Occipital lobe (tissue), 2 donors: ENCODE data around the gene R3HDM4. TPM values are rescaled to one million over a fixed set of nuclear protein-coding genes. Genes with fewer than 3 reads are reported as not detected.

ENCODE experiments used
- DNase-seq: peaks from one replicate; lab custom pipeline; 2025; lab: John Stamatoyannopoulos, UW
- total RNA-seq: library from RNA; depleted of rRNA; stranded (reverse); fragments of >200 nt; gene quantifications from one replicate; pipeline ENCODE4 v1.2.3, GENCODE V29; 2014

Gene R3HDM4
- total RNA-seq, 1 donor from 2014 or later: 31.4 TPM

DNA sequence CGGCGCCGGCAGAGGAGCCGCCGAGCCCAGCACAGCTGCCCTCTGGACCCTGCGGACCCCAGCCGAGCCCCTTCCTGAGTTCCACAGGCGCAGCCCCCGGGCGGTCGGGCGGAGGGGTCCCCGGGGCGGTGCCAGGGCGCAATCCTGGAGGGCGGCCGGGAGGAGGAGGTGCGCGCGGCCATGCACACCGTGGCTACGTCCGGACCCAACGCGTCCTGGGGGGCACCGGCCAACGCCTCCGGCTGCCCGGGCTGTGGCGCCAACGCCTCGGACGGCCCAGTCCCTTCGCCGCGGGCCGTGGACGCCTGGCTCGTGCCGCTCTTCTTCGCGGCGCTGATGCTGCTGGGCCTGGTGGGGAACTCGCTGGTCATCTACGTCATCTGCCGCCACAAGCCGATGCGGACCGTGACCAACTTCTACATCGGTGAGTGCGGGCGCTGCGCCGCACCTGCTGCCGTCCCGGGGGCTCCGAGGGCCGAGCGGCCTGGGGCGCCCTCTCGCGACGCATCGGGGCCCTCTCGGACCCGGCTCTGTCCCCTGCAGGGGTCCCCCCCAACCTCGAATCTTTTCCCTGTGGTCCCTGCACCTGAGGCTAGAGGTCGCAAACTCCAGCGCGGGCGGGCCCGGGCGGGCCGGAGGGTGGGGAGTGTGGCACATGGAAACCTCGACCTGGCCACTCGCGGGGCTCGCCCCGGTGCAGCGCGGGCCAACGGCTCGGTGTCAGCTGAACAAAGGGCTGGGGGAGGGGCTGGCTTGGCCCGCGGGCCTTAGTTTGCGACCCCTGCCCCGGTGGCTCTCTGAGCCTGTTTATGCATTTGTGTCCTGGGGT, 4.5 kb upstream of the R3HDM4 start, which contains the start of gene KISS1R:
TSS of gene KISS1R (plus strand) at position 11 of the 829 bp plus-strand sequence. CDS start at position 181, 170 bp downstream.
- no peak for DNase-seq

DNA sequence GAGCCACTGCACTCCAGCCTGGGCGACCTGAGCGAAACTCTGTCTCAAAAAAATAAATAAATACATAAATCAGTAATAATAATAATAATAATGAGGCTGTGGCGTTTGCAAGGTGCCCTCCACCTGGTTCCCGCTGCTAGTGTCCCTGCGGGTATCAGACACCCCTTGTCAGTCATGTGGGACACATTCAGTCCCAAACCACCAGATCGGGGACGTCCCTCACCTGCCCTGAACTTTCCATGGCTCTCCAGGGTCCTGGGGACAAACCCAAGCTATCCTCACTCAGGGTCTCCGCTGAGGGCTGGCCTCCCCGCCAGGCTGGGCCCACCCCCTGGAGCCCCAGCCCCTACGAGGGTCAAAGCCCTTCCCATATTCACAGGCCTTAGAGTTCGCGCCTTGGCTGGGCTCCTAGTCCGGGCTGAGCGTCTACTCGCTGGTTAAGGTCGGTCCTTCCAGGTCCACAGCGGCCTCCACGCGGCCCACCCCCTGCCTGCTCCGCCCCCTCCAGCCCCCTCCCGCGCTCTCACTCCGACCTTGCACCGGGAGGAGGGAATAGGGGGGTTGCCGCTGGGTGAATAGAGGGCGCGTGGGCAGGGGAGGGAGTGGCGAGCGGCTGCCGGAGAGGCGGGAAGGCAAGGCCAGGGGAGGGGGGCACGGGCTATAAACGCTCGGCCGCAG, 3.8 kb upstream of the R3HDM4 start:
- no peak for DNase-seq

DNA sequence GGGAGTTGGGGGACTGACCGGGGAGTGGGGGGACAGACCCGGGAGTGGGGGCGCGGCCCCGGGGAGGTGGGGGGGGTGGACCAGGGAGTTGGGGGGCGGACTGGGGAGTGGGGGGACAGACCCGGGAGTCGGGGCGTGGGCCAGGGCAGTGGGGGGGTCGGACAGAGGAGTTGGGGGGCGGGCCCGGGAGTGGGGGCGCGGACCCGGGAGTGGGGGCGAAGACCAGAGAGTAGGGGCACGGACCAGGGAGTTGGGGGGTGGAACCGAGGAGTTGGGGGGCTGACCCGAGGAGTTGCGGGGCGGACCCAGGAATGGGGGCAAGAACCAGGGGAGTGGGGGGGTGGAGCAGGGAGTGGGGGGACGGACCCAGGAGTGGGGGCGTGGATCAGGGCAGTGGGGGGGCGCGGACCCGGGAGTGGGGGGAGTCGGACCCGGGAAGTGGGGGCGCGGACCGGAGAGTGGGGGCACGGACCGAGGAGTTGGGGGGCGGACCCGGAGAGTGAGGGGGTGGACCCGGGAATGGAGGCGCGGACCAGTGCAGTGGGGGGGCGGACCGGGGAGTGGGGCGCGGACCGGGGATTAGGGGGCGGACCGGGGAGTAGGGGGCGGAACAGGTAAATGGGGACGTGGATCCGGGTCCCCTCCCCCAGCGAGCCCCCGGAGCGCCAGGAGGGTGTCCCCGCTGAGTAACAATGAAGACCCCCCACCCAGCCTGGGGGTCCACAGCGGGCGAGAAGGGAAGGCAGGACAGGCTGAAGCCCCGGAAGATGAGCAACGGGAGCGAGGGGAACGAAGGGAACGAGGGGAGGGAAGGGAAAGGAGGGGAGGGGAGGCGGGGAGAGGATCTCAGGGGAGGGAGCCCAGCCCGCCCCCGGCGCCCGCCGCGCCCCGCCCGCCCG, 589 bp downstream of the R3HDM4 start:
- no peak for DNase-seq

DNA sequence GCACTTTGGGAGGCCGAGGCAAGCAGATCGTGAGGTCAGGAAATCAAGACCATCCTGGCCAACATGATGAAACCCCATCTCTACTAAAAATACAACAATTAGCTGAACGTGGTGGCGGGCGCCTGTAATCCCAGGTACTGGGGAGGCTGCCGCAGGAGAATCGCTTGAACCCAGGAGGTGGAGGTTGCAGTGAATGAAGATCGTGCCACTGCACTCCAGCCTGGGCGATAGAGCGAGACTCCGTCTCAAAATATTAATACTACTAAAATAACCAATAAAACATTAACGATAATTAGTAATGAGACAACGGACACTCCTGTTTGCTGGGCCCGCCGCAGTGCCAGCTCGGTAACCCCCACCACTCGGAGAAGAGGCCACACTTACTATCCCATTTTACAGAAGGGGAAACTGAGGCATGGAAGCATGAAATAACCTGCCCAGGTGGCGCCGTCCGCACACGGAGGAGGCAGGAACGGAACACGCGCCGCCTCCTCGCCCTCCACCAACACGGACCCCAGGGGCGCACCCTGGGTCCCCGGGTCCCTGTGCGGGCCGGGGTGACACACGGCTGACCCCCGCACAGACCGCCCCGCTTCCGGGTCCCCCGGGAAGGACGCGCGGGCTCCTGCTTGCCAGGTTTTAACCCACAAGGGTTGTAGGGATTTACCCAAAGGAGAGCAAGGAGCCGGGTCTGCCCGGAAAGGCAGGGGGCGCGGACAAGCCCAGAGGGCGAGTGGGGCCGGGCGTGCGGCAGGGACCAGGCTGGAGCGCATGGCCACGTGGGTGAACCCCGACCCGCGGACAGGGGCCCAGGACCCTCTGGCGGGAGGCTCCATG, 1.6 kb downstream of the R3HDM4 start:
- DNase-seq: no peak

DNA sequence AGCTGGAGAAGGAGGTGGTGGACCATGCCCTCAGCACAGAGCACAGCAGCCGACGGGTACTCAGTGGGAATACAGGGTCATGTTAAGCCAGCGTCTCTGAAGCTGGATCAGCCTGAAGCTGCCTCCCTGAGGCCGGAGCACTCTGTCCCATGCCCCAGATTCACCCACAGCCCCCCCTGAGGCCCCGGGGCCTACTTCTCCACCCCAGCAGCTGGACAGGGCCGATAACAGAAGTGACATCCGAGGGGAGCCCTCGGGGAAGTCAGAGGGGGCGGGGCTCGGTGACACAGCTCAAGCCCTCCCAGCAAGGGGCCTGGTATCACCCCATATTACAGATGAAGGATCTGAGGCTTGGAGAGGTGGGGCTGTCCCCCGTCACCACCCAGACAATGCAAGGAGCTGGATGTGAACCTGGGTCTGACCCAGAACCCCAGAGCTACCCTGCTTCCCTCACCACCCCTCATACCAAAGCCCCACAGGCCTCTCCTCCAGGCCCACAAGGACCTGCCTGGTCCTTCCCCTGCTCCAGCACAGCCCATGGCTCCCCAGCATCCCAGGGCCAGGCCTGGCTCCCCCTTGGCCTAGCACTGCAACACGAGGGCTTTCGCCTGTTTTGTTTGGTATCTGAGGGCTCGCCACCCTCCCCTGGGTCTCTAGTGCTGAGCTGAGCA, 5.7 kb downstream of the R3HDM4 start:
- no peak for DNase-seq

DNA sequence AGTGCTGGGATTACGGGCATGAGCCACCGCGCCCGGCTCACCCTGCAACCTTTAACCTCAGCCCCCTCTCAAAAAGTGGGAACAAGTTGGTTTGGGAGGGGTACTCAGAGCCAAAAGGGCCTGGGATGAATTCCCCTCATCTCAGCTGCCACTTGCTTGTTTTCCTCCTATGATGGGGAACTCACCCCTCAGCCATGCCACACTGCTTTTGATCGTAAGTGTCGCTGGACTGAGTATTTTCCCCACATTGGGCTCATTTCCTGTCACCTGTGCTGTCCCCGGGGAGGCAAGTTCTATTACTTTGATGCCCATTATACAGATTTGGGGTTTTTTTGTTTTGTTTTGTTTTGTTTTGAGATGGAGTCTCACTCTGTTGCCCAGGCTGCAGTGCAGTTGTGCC, 6.5 kb downstream of the R3HDM4 start:
- no peak for DNase-seq

DNA sequence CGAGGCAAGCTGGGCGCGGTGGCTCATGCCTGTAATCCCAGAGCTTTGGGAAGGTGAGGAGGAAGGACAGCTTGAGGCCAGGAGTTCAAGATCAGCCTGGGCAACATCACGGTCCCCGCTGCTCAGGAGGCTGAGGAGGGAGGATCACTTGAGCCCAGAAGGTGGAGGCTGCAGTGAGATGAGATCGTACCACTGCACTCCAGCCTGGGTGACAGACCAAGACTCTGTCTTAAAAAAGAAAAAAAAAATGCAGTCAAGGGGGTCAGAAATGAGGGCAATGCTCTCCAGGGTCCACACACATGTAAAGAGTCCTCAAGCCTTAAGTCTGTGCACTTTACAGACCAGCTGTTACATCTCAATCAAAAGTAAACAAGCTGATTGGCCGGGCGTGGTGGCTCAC, 8.5 kb downstream of the R3HDM4 start:
- no peak for DNase-seq

DNA sequence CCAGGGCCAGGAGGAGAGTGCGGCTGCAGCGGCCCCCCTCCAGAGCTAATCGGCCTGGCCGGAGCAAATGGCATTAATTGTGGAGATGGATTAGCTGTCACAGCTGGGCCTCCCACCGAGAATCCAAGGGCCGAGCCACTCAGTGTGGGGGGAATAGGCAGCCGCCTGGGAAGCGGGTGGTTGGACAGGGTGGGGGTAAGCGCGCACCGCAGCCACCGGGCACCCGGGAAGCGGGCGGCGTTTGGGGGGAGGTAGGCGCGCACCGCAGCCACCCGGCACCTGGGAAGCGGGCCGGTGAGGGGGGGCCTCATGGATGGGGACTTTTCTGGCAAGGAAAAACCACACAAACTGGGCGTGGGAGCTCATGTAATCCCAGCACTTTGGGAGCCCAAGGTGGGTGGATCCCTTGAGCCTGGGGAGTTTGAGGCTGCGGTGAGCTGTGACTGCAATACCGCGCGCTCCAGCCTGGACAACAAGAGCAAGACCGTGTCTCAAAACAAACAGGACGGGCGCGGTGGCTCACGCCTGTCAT, 9.7 kb downstream of the R3HDM4 start:
- no peak for DNase-seq

DNA sequence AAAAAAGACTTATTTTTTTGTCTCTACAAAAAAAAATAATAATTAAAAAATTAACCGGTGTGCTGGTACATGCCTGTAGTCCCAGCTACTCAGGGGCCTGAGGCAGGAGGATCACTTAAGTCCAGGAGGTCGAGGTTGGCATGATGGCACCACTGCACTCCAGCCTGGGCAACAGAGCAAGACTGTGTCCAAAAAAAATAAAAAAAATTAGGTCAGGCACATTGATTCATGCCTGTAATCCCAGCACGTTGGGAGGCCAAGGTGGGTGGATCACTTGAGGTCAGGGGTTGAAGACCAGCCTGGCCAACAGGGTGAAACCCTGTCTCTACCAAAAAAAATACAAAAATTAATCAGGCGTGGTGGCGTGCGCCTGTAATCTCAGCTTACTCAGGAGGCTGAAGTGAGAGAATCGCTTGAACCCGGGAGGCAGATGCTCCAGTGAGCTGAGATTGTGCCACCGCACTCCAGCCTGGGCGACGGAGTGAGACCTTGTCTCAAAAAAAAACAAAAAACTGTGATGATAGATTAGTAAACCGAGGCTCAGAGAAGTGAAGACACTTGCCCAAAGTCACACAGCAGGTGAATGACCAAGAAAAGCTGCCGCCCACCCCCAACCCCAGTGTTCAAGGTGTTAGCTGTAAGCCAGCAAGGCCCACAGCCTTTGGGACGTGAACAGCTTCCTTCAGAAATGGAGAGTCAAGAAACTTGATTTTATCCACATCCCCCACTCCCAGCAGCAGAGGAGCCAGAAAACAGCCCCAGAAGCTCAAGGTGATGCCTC, 10.4 kb downstream of the R3HDM4 start:
- no peak for DNase-seq

DNA sequence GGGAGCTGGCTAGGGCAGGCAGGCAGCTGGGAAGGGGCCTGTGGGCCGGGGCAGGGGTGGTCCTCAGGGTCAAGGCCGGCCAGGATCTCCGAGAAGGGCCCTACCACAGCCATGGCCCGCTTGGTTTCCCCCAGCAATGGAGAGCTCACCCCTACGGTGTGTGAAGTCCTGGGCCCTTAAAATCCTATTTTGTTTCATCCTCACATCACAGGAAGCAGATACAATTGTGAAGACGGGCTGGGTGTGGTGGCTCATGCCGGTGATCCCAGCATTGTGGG, 11.0 kb downstream of the R3HDM4 start:
- no peak for DNase-seq

DNA sequence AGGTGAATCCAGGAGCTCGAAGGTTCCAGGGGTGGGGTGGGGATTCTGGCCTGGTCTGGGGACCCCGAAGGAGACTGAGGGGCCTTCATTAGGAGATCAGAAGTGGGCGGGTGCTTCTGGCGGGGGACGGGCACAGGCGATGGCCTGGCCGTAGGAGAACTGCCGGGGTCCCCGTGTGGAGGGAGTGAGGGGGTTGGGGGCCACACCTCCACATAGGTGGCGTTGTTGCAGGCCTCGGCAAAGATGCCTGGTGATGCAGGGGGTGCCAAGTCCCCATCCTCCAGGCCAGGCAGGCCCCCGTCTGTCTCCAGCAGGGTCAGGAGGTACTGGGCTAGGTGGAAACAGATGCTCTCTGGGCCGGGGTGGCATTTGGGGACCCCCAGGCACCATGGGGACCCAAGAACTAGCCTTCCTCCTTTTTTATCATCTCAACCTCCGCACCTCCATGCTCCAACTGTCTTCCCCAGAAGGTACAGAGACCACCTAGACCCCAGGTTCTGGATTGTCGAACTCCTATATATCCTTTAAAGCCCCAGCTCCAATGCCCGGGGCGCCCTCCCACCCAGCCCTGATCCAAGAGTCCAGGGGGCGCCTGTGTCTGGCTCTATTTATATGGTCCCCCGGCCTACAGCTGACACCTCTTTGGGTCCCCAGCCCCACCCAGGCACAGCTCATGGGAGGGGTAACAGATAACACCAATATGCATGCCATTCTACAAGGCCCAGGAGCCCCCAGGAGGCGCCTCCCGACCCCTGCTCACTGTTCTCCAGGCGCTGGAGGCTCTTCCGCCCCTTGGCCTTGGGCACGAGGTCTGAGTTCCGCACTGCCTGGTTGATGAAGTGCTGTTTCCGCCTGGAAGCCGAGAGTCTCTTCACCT, 11.6 kb downstream of the R3HDM4 start:
- no peak for DNase-seq

DNA sequence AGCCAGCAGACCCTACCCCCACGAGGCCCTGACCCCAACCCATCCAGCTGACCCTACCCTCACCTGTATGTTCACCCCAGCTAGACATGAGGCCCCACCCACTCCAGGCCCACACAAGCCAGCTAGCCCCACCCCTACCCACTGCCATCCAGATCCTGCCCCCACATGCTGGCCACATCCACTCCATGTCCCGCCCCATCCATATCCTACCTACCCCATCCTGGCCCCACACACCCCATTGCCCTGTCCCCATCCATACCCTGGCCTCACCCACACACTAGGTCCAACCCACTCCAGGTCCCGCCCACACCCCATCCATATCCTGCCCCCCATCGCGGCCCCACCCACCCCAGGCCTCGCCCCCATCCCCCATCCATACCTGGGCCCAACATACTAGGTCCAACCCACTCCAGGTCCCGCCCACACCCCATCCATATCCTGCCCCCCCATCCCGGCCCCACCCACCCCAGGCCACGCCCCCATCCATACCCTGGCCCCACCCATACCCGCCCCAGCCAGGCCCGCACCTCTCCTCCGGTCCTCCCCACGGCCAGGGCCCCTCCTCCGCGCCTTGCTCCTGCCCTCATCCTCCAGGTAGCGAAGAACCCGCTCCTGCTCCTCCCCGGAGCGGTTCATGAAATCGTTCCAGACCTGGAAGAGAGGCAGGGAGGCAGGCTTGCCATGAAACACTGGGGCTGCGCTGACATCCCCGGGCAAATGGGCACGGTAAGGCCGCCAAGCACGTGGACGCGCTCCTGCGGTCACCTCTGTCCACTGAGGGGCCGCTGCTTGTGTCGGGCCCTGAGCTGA, 12.5 kb downstream of the R3HDM4 start:
- no peak for DNase-seq

DNA sequence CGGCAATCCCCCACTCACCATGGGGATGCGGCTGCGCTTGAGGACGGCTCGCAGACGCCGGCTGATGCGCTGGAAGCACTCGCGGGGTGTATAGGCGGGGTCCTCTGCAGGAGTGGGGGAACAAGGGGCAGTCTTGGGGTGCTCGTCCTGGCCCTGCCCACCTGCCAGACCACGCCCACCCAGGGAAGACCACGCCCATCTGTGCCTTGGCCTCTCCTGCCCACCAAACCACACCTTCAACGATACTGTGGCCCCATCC, 13.0 kb downstream of the R3HDM4 start:
- DNase-seq: no peak

DNA sequence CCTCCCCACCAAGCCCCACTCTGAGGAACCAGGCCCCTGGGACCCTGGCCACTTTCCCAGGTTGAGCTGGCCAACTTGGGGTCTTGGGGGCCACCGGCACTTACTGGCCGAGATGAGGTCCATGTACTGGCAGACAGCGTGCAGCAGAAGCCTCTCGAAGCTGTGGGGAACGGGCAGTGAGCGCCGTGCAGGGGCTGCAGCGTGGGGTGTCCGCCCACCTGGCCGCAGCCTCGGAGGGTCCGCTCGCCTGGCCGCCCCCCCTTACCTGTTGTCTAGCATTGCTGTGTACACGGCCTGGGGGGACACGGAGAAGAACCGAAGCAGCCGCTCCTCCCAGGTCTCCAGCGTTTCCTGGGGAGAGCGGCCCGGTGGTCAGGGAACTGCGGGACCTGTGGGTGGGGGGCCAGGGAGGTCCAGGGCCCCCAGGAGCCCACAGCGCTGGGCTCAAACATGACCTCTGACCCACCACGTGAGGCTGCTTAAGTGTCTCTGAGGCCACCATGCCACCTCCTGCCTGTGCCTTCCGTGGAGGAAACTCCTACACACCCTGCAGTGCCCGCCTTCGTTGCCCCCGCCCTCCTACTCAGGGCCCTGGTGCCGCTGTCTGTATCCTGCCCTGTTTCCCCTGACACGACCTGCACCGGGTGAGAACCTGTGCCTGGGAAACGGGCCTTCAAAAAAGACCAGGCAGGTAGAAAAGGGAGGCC, 13.5 kb downstream of the R3HDM4 start:
- DNase-seq: no peak

DNA sequence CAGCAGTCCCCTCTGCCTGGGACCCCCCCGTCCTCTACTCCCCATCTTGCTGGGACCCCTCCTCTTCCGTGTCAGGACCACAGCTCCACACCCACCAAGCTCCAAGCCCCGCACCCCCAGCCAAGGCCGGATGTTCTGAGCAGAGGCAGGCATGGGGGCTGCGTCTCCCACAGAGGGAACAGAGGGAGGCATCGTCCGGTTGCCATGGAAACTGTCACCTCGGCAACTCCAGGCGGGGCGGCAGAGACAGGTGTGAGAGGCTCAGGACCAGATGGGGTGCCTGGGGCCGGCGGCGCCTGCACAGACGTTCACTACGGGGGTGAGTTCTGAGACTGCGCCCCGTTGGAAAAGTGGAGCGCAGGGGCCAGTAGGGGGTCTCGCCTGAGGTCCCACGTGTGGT, 14.4 kb downstream of the R3HDM4 start:
- peak; percentile 61 for DNase-seq

DNA sequence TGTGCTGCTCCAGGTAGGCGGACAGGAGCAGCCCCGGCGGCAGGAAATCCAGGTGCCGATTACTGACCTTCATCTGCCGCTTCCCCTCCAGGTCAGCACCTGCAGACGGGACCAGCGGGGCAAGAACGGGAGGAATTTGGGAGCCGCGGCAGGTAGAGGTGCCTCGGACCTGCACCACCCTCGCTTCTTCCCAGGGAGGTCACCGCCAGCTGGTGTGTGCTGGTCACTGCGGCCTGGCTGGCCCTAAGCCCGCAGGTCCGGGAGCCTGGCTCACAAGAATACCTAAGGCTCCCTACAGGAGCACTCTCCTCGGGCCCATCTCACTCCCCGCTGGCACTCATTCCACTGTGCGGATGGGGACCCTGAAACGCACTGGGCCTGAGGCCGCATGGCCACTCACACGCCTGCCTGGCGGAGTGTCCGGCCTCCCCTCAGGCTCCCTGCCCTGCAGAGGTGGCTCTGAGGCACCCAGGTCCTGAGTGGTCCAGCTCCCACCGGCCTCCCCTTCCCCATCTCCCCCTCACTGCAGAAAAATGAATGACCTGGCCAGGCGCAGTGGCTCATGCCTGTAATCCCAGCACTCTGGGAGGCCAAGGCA, 15.5 kb downstream of the R3HDM4 start:
- DNase-seq: no peak

DNA sequence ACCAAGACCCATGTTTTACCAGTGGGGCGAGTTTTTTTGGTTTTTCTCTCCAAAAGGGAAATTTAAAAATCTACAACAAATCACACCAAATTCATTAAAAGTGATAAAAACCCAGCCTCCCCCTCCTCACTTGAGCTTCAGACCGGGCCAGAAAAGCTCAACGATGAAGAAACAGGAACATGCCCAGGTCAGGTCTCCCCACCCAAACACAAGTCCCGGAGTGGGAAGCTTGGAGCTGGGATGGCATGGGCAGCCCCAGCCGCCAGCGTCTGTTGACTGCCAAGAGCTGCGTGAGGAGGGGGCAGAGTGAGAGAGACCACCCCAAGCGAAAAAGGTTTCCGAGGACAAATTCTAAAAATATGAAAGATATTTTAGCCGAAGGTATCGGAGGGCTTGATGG, 16.0 kb downstream of the R3HDM4 start:
- no peak for DNase-seq
